HUDEP-2 (cell line): ENCODE results near the gene ITGB7.

Experiments
- DNase-seq, 76 experiments: peaks; one replicate each; lab custom pipeline; 2025; ENCODE audit not compliant: unreplicated experiment in 76 of 76; lab: John Stamatoyannopoulos, UW

ITGB7 gene, protein sequence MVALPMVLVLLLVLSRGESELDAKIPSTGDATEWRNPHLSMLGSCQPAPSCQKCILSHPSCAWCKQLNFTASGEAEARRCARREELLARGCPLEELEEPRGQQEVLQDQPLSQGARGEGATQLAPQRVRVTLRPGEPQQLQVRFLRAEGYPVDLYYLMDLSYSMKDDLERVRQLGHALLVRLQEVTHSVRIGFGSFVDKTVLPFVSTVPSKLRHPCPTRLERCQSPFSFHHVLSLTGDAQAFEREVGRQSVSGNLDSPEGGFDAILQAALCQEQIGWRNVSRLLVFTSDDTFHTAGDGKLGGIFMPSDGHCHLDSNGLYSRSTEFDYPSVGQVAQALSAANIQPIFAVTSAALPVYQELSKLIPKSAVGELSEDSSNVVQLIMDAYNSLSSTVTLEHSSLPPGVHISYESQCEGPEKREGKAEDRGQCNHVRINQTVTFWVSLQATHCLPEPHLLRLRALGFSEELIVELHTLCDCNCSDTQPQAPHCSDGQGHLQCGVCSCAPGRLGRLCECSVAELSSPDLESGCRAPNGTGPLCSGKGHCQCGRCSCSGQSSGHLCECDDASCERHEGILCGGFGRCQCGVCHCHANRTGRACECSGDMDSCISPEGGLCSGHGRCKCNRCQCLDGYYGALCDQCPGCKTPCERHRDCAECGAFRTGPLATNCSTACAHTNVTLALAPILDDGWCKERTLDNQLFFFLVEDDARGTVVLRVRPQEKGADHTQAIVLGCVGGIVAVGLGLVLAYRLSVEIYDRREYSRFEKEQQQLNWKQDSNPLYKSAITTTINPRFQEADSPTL

GRCh38 chr12:53207042-53207441 is at the start of gene ITGB7:
Gene ITGB7 (minus strand): TSS chr12:53207251. CDS start chr12:53200443, 6,808 bp downstream.
- DNase-seq, result peak in 59 of 76 experiments; percentile 12 to 75 (median 44)

DNA sequence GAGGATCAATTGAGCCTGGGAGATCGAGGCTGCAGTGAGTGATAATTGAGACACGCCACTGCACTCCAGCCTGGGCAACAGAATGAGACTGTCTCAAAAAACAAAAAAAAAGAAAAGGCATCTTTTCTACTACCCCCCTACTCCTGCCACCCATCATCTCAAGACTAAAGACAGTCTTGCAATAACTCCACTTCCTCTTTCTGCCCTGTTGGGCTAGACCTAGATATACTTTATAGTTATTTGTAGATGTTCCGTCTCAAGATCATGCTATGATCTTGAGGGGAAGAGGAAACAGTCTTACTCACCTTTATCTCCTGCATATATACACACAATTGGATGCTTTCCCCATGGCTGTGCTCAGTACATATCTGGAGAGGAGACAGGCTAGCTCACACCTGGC is 48.9 kb upstream of the ITGB7 start:
- DNase-seq, result no peak

DNA sequence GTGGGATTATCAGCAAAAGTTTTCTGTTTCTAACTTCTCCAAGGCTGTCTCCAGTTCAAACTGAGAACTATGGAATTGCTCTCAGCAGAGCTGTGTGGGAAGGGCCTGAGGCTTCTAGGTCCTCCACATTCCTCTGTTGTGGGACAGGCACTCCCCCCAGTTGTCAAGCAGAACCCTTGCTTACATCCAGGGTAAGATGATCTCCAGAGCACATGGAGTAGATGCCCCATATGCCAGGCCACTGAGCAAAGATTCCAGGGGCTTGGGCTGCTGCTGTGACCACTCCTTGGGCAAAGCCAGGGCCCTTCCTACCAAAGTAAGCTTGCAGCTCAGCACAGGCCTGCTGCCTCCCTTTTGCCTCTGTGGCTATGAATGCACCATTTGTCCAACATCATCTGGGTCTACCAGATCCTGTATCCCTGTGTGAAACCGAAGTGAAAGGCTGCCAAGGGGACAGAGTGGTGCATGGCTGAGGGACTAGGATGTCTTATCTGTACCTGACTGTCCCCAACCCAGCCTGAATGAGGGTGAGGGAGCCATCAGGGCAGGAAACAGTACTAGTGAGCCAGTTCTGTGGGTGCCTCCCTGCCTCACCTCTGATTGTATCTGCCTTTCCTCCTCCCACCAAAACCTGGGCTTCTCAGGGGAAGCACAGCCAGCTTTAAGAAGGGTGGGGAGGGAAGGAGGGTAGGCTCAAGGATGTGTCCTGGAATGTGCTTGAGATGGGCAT is 47.9 kb upstream of the ITGB7 start:
- no peak for DNase-seq

DNA sequence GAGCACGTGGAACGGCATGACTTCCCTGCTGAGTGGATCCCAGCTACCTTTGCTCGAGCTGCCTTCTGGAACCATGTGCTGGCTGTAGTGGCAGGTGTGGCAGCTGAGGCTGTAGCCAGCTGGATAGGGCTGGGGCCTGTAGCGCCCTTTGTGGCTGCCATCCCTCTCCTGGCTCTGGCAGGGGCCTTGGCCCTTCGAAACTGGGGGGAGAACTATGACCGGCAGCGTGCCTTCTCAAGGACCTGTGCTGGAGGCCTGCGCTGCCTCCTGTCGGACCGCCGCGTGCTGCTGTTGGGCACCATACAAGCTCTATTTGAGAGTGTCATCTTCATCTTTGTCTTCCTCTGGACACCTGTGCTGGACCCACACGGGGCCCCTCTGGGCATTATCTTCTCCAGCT is 46.2 kb upstream of the ITGB7 start:
- no peak for DNase-seq

DNA sequence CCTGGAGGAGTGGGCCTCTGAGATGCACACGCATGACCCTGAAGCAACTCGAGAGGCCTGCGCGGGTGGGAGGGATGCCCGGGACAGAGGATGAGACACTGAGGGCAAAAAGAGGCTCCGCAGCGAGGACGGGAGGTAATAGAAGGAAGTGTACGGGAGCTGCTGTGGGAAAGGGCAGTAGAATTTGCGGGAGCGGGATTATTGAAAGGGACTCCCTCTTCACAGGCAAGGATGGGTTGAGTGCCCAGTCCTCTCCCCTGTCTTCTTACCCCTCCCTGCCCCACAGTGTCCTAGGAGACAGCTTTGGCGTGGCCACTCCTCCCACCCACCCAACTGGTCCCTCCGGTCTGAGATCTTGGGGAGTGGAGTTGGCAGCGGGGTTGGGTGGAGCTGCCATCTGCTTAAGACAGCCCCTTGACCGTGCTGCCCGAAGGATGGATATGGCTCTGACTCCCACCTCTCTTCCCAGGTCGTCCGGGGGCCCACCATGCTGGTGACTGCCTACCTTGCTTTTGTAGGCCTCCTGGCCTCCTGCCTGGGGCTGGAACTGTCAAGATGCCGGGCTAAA is 45.4 kb upstream of the ITGB7 start:
- peak in 27 of 76 experiments; percentile 7 to 59 (median 27) for DNase-seq

DNA sequence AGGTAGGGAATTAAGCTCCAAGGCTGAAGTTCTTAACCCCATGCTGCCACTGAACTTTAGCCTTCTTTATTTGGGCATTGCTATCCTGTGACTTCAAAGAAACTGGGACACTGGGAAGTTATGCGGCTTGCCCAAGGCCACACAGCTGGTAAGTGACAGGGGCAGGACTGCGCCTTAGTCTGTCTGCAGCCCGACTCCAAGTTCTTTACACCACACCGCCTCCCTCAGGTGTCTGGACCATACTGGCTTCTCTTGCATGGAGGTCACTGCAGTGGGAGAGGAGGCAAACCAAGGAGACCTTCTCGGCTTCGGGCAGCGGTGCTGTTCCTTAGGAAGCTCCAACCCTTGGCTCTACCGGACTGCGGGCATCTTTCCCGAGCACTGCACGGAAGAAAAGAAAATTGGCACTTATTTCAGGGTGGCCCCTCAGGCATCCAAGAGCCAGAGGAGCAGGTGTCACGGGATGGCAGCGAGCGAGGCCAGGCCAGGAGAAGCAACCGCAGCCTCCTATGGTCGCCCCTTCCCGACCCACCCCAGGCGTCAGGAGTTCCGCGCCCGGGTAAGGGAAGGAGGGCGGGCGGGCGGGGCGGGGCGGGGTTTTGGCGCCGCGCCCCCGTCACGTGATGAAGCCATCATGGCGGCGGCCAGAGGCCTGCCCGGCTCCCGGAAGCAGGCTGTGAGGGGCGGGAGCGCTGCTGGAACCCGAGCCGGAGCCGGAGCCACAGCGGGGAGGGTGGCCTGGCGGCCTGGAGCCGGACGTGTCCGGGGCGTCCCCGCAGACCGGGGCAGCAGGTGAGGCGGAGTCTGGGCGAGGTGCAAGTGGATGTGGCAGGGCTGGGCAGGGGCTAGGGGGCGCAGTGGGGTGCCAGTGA is 44.7 kb upstream of the ITGB7 start:
- peak in 66 of 76 experiments; percentile 11 to 85 (median 62) for DNase-seq

DNA sequence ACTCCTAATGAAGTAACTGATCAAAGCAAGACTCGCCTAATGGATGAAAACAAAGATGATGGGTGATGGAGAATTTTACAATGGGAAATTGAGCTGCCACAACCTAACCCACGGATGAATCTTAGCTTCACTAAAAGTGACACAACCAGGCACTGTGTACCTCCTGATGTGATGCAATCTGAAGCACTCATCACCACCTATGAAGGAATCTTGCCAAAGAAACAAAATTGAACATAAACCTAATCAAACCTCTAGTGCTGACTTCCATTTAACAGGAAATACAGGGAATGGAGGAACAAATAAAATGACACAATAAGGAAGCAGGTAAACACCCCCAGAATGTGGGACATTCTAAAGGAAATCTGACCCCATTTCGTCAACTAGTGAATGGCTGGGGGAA is 38.2 kb upstream of the ITGB7 start:
- DNase-seq, result no peak

DNA sequence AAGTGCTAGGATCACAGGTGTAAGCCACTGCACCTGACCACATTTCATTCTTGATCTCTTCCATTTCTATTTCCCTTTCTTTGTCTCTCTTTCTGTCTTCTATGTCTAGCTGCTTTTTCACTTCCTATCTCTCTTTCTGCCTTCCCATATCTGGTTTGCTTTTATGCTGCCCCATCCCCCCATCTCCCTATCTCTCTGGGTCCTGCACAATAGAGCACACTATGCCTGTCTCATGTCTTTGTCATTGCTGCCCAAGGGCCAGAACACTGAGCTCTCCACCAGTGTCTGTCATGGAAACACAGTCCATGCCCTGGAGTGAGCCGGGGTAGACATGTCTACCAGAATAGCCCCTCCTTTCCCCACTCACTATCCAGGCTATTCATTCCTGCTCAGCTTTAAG is 37.3 kb upstream of the ITGB7 start:
- DNase-seq, result peak in 22 of 76 experiments; percentile 5 to 46 (median 20)

- DNase-seq, result no peak
Observed at GRCh38 chr12:53241623-53242412, 34.8 kb upstream of the ITGB7 start.

DNA sequence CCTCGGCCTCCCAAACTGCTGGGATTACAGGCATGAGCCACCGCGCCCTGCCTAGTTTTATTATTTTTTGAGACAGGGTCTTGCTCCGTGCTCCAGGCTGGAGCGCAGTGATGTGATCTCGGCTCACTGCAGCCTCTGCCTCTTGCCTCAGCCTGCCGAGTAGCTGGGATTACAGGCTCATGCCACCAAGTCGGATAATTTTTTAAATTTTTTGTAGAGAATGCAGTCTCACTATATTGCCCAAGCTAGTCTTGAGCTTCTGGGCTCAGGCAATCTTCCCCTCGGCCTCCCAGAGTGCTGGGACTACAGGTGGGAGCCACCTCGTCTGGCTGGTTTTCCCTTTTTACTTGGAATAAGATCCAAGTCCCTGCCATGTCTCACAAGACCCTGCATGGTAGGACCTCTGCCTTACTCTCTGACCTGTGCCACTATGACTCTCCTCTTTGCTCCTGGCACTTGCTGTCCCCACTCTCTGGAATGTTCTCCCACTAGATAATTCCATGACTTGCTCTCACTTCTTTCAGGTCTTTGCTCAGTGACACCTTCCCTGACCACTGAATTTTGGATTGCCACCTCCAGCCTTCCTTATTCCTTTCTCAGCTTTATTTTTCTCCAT is 32.7 kb upstream of the ITGB7 start:
- no peak for DNase-seq

DNA sequence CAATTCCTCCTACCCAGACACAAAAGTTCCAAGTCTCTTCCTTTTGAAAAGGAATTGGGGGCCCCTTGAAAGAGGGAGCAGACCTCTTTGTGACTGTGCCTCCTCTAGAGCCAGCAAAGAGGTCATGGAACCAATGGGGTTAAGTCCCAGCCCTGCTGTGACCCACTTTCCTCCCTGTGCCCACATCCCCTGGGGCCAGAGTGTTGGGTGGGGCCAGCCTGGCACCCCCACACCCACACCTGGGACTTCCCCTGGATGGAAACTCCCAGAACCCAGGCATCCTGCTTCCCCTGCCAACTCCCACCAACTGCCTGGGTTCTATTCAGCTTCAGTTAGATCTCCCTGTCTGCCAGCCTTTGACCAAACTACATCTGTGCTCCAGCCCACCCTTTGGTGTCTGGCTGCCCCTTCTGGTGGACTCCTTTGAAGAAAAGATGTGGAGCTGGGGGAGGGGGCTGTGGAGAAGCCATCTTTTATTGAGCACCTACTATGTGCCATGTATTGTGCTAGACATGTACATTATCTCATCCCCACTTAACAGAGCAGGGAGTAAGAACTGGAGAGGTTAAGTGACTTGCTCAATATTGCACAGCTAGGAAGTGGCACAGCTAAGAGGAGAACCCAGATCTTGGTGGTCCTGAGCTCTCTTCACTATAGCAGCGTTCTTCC is 29.5 kb upstream of the ITGB7 start:
- no peak for DNase-seq

DNA sequence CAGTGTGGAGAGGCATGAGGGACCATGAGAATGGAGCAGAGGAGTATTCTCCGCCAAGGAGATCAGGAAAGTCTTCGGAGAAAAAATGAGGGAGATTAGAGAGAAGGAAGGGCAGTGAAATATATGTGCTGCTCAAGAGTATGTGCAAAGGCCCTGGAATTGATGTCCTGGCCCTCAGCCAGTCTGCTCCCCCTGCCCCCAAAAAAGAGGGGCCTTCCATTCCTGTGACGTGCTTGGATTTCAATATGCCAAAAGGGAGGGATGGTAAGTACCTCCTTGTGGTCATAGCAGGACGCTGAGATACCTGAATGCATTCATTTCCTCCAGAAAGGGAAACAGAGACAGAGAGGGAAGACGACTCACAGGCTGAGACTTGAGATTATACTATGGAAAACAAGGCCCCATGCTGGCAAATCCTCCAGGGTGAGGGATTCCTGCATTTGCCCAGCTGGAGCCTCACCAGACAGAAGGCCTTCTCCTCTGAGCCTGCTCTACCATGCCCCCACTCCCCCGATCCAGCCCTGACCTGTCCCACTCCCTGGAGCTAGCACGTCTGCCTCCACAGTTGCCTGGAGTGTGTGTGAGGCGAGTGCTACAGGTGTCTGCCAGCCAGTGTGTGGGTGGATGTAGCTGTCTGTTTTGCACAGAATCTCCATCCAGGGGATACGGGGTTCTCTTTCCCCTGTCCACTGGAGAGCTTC is 28.8 kb upstream of the ITGB7 start:
- DNase-seq, result no peak

GRCh38 chr12:53235164-53235563 is 28.1 kb upstream of the ITGB7 start:
- no peak for DNase-seq

DNA sequence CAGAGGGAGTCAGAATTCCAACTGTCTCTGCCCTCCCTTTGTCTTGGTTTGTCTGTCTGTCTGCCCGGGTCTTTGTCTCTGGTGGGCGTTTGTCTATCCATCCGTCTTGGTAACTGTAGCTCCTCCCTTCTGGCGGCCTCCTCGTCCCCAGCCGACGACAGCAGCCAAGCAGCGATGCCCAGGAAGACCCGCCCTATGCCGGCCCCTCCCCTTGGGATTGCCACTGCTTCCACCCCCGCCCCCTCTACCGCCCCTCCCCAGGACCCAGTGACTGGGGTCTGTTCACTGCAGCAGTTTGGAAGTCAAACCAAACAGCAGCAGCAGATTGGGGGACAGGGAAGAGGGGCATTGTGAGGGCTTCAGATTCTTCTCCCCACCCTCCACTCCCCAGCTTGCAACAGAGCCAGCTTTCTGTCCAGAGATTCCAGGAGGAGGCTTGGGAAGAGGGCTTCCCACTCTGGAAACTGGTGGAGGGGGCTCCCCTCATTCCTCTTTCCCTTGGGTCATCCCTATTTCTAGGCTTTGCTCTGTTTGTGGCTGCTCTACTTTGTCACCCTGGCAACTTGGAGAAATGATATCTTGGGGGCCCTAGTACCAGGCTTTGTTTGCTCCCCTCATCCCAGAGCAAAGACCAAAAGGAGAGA is 27.3 kb upstream of the ITGB7 start:
- peak in 3 of 76 experiments; percentile 2 to 10 (median 8) for DNase-seq

- DNase-seq, result peak in 29 of 76 experiments; percentile 14 to 64 (median 34)
Observed at GRCh38 chr12:53233671-53234121, 26.6 kb upstream of the ITGB7 start.

DNA sequence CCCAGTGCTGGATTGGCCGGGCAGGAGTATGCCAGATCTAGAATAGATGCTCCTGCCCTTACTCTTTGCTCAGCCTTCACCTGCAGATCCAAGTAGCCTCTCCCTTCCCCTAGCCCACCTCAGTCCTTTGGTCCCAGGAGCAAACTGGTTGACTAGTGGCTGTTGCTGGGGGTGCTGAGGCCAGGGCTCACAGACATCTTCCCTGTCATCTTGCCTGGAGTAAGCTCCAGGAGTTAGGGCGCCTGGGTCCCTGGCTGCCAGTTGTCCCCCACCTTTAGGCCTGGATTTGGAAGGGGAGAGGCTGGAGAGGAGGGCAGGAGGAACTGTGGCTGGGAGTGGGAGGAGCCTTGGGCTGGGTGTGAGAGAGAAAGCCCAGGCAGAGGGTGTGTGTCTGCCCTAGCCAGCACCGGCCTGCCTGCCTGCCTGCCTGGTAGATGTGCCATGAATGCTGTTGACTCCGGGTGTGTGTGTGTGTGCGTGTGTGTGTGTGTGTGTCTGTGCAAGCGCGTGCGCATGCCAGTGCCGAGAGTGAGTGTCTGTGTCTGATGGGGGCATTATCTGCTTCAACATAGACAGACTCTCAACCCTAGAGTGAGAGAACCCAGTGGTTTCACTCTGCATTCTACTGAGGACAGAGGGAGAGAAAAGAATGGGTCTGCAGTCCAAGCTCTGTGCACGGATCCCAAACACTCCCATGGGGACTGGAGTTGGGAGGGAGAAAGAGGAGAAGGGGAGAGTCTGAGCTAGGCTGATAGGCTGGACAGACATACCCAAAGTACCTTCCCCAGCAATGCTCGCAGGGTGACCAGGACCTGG is 25.8 kb upstream of the ITGB7 start:
- peak in 64 of 76 experiments; percentile 9 to 78 (median 56) for DNase-seq
